Measurements from ENCODE around the gene NSF.
"Not testable (repeated sequence)": the region's sequence is repeated elsewhere in the genome, so short reads cannot be mapped to it uniquely, and the experiment has no call there.

NSF gene

GRCh38 chr17:46753776-46754175, 163.3 kb downstream of the NSF start:
- no peaks in the 10 kb centered on the region for H3K27me3 Mint-ChIP-seq
- H3K4me3 Mint-ChIP-seq = no peak overlapping the region
- H3K4me1 Mint-ChIP-seq = no peaks in the 10 kb centered on the region
- DNase-seq (no peak), ATAC-seq (no peak)
- no peaks in the 10 kb centered on the region for H3K9me3 Mint-ChIP-seq
- peak overlapping the region in 1 of 2 donors; percentile 27 for H3K27ac Mint-ChIP-seq

DNA sequence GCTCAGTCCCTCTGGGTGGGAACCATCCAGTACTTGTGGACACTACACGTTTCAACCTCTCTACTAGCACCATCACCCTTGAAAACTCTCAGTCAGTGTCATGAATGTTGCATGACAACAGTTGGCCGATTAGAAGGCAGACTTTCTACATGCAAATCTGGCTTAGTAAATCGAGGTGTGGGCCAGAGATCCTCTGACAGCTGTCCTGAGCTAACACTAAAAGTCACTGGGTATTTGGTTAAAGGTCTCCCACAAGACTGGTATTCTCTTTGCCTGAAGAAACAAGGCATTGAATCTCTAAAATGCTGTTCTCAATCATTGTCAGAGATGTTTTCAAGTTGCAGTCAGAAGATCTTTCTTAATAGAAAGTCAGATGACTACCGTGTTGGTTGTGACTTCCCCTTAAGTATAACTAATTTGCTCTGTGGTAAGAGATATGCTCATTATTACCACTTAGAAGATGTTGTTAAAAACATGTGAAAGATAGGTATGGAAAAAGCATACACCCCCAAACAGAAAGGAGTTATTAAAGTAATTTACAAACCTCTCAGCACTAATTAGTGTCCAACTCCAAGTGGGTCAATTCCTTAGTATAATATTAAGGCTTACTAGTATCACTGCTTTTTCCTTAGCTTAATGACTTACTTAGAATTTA, 165.7 kb downstream of the NSF start:
- no peak overlapping the region for H3K4me3 Mint-ChIP-seq
- no peak for DNase-seq
- H3K27me3 Mint-ChIP-seq = no peaks in the 10 kb centered on the region
- H3K9me3 Mint-ChIP-seq = no peaks in the 10 kb centered on the region
- no peaks in the 10 kb centered on the region for H3K4me1 Mint-ChIP-seq
- no peak for ATAC-seq
- H3K27ac Mint-ChIP-seq = no peak overlapping the region

DNA sequence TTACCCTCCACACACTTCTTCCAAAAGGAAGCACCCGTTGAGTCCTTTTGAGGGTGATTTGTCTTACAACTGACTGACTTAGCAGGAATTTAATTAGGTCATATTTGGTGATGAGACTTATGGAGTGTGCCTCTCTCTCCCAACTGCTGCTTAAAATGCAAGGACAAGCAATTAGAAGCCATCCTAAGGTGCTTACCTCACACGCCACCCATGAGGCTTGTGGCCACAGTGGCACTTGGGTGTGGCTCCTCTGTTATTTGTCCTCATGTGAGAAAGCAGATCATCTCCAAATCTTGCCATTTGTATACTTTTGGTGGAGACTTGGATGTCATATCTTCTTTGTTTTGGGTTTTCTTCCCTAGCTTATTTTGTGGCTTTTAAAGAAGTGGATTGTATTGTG, 166.4 kb downstream of the NSF start:
- no peaks in the 10 kb centered on the region for H3K27me3 Mint-ChIP-seq
- ATAC-seq (no peak), DNase-seq (no peak)
- no peak overlapping the region for H3K4me3 Mint-ChIP-seq
- H3K27ac Mint-ChIP-seq = no peak overlapping the region
- H3K4me1 Mint-ChIP-seq = no peaks in the 10 kb centered on the region
- H3K9me3 Mint-ChIP-seq = no peaks in the 10 kb centered on the region

- H3K4me3 Mint-ChIP-seq, H3K4me1 Mint-ChIP-seq, H3K27ac Mint-ChIP-seq: not testable (repeated sequence)
Measured at GRCh38 chr17:46757588-46757987, 167.1 kb downstream of the NSF start.

DNA sequence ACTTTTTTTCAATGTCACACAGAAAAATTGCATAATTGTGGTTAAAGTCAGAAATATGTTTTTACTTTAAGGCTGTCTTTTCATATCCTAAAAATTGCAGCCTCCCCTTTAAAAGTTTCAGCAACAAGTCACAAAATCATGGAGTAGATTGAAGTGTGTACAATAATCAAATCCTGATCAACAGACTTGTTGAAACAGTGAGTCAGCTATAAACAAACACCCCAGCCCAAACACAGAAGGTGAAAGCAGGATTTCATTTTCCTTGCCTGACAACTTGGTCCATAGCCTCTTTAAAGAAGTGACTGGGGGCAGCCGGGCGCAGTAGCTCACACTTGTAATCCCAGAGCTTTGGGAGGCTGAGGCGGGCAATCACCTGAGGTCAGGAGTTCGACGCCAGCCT, 168.1 kb downstream of the NSF start:
- no peak overlapping the region for H3K27ac Mint-ChIP-seq
- no peaks in the 10 kb centered on the region for H3K4me1 Mint-ChIP-seq
- no peaks in the 10 kb centered on the region for H3K9me3 Mint-ChIP-seq
- no peaks in the 10 kb centered on the region for H3K27me3 Mint-ChIP-seq
- H3K4me3 Mint-ChIP-seq = no peak overlapping the region
- no peak for ATAC-seq
- no peak for DNase-seq

More at GRCh38 chr17:46757588-46757987, 167.1 kb downstream of the NSF start:
- not testable (repeated sequence) for H3K9me3 Mint-ChIP-seq, ATAC-seq, DNase-seq, H3K27me3 Mint-ChIP-seq

DNA sequence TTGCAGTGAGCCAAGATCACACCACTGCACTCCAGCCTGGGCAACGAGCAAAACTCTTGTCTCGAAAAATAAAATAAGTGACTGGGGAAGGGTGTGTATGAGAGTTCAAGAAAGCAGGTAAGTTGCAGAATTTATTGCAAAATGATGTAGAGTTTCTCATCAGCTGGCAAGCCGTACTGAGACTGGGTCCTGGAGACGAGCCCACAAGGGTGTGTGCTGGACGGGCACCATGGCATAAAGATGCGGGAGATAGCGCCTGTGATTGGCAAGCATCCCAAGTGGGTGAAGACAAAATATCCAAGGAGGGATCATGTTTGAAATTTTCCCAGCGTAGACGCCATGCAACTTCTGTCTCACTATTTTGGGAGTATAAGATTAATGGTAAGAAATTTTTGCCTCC, 168.7 kb downstream of the NSF start:
- H3K9me3 Mint-ChIP-seq = no peaks in the 10 kb centered on the region
- H3K27ac Mint-ChIP-seq = no peak overlapping the region
- no peaks in the 10 kb centered on the region for H3K4me1 Mint-ChIP-seq
- H3K27me3 Mint-ChIP-seq = no peaks in the 10 kb centered on the region
- ATAC-seq (no peak), DNase-seq (no peak)
- no peak overlapping the region for H3K4me3 Mint-ChIP-seq

- H3K9me3 Mint-ChIP-seq = no peaks in the 10 kb centered on the region
- ATAC-seq (no peak), DNase-seq (no peak)
- H3K27me3 Mint-ChIP-seq = peaks cover 3% of the 10 kb centered on the region
- H3K4me3 Mint-ChIP-seq = no peak overlapping the region
- H3K4me1 Mint-ChIP-seq = no peaks in the 10 kb centered on the region
- H3K27ac Mint-ChIP-seq = no peak overlapping the region
Measured at GRCh38 chr17:46763416-46763815, 172.9 kb downstream of the NSF start.

- DNase-seq (no peak), ATAC-seq (no peak)
- peaks cover 11% of the 10 kb centered on the region for H3K27me3 Mint-ChIP-seq
- H3K27ac Mint-ChIP-seq = no peak overlapping the region
- peaks cover 1% of the 10 kb centered on the region for H3K4me1 Mint-ChIP-seq
- no peak overlapping the region for H3K4me3 Mint-ChIP-seq
- H3K9me3 Mint-ChIP-seq = no peaks in the 10 kb centered on the region
Measured at GRCh38 chr17:46764000-46764708, 173.7 kb downstream of the NSF start.

- H3K27ac Mint-ChIP-seq = peak overlapping the region in 1 of 2 donors; percentile 12
- ATAC-seq = no peak
Measured at GRCh38 chr17:46764709-46765401, 174.4 kb downstream of the NSF start.

GRCh38 chr17:46765453-46765852, 175.0 kb downstream of the NSF start:
- Mint-ChIP-seq H3K4me3 (no peak overlapping the region), H3K27ac (peak overlapping the region in 1 of 2 donors; percentile 79), H3K9me3 (no peaks in the 10 kb centered on the region), H3K27me3 (peaks cover 24% of the 10 kb centered on the region), H3K4me1 (peaks cover 14% of the 10 kb centered on the region)
- ATAC-seq (no peak), DNase-seq (no peak)

More at GRCh38 chr17:46764709-46765401, 174.4 kb downstream of the NSF start:
- Mint-ChIP-seq H3K27me3 (peaks cover 18% of the 10 kb centered on the region), H3K9me3 (no peaks in the 10 kb centered on the region), H3K4me3 (no peak overlapping the region), H3K4me1 (peaks cover 8% of the 10 kb centered on the region)
- DNase-seq = no peak

- peaks cover 20% of the 10 kb centered on the region for H3K4me1 Mint-ChIP-seq
- peaks cover 30% of the 10 kb centered on the region for H3K27me3 Mint-ChIP-seq
- ATAC-seq (no peak), DNase-seq (no peak)
- H3K4me3 Mint-ChIP-seq = no peak overlapping the region
- H3K27ac Mint-ChIP-seq = no peak overlapping the region
- H3K9me3 Mint-ChIP-seq = no peaks in the 10 kb centered on the region
Measured at GRCh38 chr17:46766493-46767491, 176.3 kb downstream of the NSF start.

GRCh38 chr17:46768540-46768870, 178.0 kb downstream of the NSF start:
- ATAC-seq = no peak
- Mint-ChIP-seq H3K9me3 (no peaks in the 10 kb centered on the region), H3K27ac (no peak overlapping the region), H3K4me1 (peaks cover 28% of the 10 kb centered on the region), H3K4me3 (no peak overlapping the region), H3K27me3 (peaks cover 44% of the 10 kb centered on the region)
- no peak for DNase-seq

GRCh38 chr17:46768896-46769295, 178.4 kb downstream of the NSF start:
- H3K9me3 Mint-ChIP-seq, H3K27ac Mint-ChIP-seq, DNase-seq, H3K4me3 Mint-ChIP-seq, ATAC-seq: not testable (repeated sequence)
- peaks cover 48% of the 10 kb centered on the region for H3K27me3 Mint-ChIP-seq
- H3K4me1 Mint-ChIP-seq = peaks cover 28% of the 10 kb centered on the region

- peaks cover 57% of the 10 kb centered on the region for H3K27me3 Mint-ChIP-seq
- peaks cover 28% of the 10 kb centered on the region for H3K4me1 Mint-ChIP-seq
- H3K9me3 Mint-ChIP-seq = no peaks in the 10 kb centered on the region
- ATAC-seq (peak; percentile 2), DNase-seq (peak in 1 of 2 donors; percentile 10)
- H3K4me3 Mint-ChIP-seq = peak overlapping the region; percentile 60 to 71
- no peak overlapping the region for H3K27ac Mint-ChIP-seq
Measured at GRCh38 chr17:46769531-46770438, 179.3 kb downstream of the NSF start.

All from stimulated activated naive CD8-positive, alpha-beta T cell treated with anti-CD3 and anti-CD28 coated beads, Interleukin-15, amount 100 ng/mL, for 72 hours (primary cell).